HPDE6-E6E7 (cell line): ENCODE measurements around the gene SLC5A4.
"Not testable (repeated sequence)": the region's sequence is repeated elsewhere in the genome, so short reads cannot be mapped to it uniquely, and the experiment has no call there.

Experiments
- DNase-seq: peaks from one replicate; pipeline ENCODE4 v3.0.0; 2011; ENCODE audit warnings: missing footprints; ENCODE audit errors: extremely low spot score

The SLC5A4 gene

GRCh38 chr22:32255217-32255616 lies at the start of gene SLC5A4:
Gene SLC5A4 (minus strand): TSS chr22:32255347. CDS start chr22:32255329, 18 bp downstream.
- DNase-seq = no peak

- DNase-seq = not testable (repeated sequence)
These were observed 38.8 kb upstream of the SLC5A4 start for GRCh38 chr22:32293921-32294320.

- no peak for DNase-seq
These were observed 31.2 kb upstream of the SLC5A4 start for GRCh38 chr22:32286290-32286840.

- DNase-seq = peak; percentile 58
These were observed 25.9 kb upstream of the SLC5A4 start for GRCh38 chr22:32281072-32281471.

- DNase-seq = not testable (repeated sequence)
These were observed 20.2 kb upstream of the SLC5A4 start for GRCh38 chr22:32275353-32275752.

- DNase-seq = no peak
These were observed 16.2 kb upstream of the SLC5A4 start for GRCh38 chr22:32271389-32271788.

- no peak for DNase-seq
These were observed 15.7 kb upstream of the SLC5A4 start for GRCh38 chr22:32270641-32271369.

GRCh38 chr22:32269316-32269715 lies 14.2 kb upstream of the SLC5A4 start:
- no peak for DNase-seq

GRCh38 chr22:32267011-32267410 lies 11.9 kb upstream of the SLC5A4 start:
- no peak for DNase-seq

GRCh38 chr22:32265882-32266767 lies 11.0 kb upstream of the SLC5A4 start:
- DNase-seq = peak; percentile 47

- DNase-seq = not testable (repeated sequence)
These were observed 8.5 kb upstream of the SLC5A4 start for GRCh38 chr22:32263678-32264077.

GRCh38 chr22:32261306-32261705 lies 6.2 kb upstream of the SLC5A4 start:
- DNase-seq = no peak

- no peak for DNase-seq
These were observed 3.6 kb upstream of the SLC5A4 start for GRCh38 chr22:32258791-32259190.

- DNase-seq = no peak
These were observed 579 bp upstream of the SLC5A4 start for GRCh38 chr22:32255726-32256125.

GRCh38 chr22:32249231-32249630 lies 5.9 kb downstream of the SLC5A4 start:
- no peak for DNase-seq

GRCh38 chr22:32248276-32248675 lies 6.9 kb downstream of the SLC5A4 start:
- no peak for DNase-seq

GRCh38 chr22:32246166-32246565 lies 9.0 kb downstream of the SLC5A4 start:
- no peak for DNase-seq

GRCh38 chr22:32245042-32245441 lies 10.1 kb downstream of the SLC5A4 start:
- no peak for DNase-seq

GRCh38 chr22:32244547-32244946 lies 10.6 kb downstream of the SLC5A4 start:
- DNase-seq = no peak

GRCh38 chr22:32240461-32240860 lies 14.7 kb downstream of the SLC5A4 start:
- no peak for DNase-seq

- no peak for DNase-seq
These were observed 17.2 kb downstream of the SLC5A4 start for GRCh38 chr22:32237906-32238305.

- DNase-seq = no peak
These were observed 18.2 kb downstream of the SLC5A4 start for GRCh38 chr22:32236970-32237369.

GRCh38 chr22:32233091-32233490 lies 22.1 kb downstream of the SLC5A4 start:
- DNase-seq = no peak
